Adipocyte (in vitro differentiated cells): ENCODE results near the gene MLLT1.
"Not testable (repeated sequence)": the region's sequence is repeated elsewhere in the genome, so short reads cannot be mapped to it uniquely, and the experiment has no call there.

Experiments
- DNase-seq: peaks from one replicate; pipeline ENCODE4 v3.0.0-alpha.2; 2015; ENCODE audit warnings: low read depth
- H3K27me3 ChIP-seq: replicated peaks from 2 replicates; pipeline ENCODE4 v1.7.0; 2013; ENCODE audit warnings: mild to moderate bottlenecking, low read length, moderate library complexity; ENCODE audit not compliant: control insufficient read depth, insufficient read depth
- H3K36me3 ChIP-seq: 2 replicates; pipeline ENCODE4 v1.7.0; 2013; ENCODE audit warnings: low read length, mild to moderate bottlenecking, moderate library complexity; ENCODE audit not compliant: control insufficient read depth, insufficient read depth, severe bottlenecking
- H3K4me1 ChIP-seq: 2 replicates; pipeline ENCODE4 v1.7.0; 2013; ENCODE audit warnings: mild to moderate bottlenecking, low read length, moderate library complexity; ENCODE audit not compliant: control insufficient read depth, insufficient read depth
- H3K4me3 ChIP-seq: 2 replicates; pipeline ENCODE4 v1.7.0; 2013; ENCODE audit warnings: mild to moderate bottlenecking, low read length, moderate library complexity
- H3K9ac ChIP-seq: 2 replicates; pipeline ENCODE4 v1.7.0; 2013; ENCODE audit warnings: mild to moderate bottlenecking, low read length, moderate library complexity
- H3K9me3 ChIP-seq: 2 replicates; pipeline ENCODE4 v1.7.0; 2013; ENCODE audit warnings: mild to moderate bottlenecking, low read length, moderate library complexity; ENCODE audit not compliant: control insufficient read depth

The MLLT1 gene, protein sequence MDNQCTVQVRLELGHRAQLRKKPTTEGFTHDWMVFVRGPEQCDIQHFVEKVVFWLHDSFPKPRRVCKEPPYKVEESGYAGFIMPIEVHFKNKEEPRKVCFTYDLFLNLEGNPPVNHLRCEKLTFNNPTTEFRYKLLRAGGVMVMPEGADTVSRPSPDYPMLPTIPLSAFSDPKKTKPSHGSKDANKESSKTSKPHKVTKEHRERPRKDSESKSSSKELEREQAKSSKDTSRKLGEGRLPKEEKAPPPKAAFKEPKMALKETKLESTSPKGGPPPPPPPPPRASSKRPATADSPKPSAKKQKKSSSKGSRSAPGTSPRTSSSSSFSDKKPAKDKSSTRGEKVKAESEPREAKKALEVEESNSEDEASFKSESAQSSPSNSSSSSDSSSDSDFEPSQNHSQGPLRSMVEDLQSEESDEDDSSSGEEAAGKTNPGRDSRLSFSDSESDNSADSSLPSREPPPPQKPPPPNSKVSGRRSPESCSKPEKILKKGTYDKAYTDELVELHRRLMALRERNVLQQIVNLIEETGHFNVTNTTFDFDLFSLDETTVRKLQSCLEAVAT

DNA sequence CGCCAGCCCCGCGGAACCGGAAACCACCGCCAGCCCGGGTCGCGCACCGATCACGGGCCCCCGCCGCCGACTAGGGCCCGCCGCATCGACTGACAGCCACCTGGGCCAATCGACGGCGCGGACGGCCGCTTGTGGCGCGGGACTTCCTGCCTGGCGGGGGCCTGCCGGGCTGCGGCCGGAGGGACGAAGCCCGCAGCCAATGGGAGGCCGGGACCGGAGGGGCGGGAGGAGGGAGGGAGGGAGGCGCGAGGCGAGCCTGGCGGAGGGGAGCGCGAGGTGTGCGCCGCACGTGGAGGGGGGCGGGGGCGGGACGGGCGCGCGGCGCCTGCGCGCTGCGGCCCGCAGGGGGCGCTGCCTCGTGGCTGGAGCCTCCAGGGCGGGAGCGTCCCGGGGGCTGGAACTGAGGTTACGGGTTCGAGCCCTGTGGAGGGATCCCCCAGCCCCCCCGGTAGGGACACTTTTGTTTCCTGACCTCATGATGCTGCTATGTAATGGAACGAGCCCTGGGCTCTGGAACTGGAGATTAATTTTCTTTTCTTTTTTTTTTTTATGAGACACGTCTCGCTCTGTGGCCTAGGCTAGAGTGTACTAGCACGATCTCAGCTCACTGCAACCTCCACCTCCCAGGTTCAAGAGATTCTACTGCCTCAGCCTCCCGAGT is at the start of gene MLLT1:
Gene MLLT1, minus strand, starts transcription at position 45 of the 661 bp plus-strand sequence. CDS start 191 bp downstream, outside the sequence.
- peaks cover 40% of the 10 kb centered on the region for H3K4me1 ChIP-seq
- H3K27me3 ChIP-seq = no peaks in the 10 kb centered on the region
- peak; percentile 99 for DNase-seq
- no peaks in the 10 kb centered on the region for H3K9me3 ChIP-seq
- no peaks in the 10 kb centered on the region for H3K36me3 ChIP-seq
- H3K9ac ChIP-seq = peak within 1 kb of the TSS; percentile 95
- H3K4me3 ChIP-seq = peak within 1 kb of the TSS; percentile 91

DNA sequence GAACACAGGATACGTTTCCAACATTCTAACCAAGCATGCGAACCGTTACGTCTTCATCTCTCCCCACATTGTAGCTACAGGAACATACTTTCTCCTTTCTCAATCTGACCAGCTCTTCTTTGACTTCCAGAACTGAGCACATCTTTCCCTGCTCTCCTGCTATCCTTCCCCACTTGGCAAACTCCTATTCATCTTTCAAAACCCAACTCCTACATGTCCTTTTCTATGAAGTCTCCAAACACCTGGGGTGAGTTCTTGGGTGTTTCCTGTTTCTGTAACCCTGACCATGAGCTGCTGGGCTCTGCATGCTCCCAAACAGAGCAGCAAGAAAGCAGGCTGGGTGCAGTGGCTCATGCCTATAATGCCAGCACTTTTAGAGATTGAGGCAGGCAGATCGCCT is 47.0 kb upstream of the MLLT1 start:
- no peak for DNase-seq
- no peaks in the 10 kb centered on the region for H3K4me1 ChIP-seq
- H3K27me3 ChIP-seq = peaks cover 31% of the 10 kb centered on the region
- no peak overlapping the region for H3K4me3 ChIP-seq
- H3K9ac ChIP-seq = no peak overlapping the region
- peaks cover 4% of the 10 kb centered on the region for H3K9me3 ChIP-seq
- no peaks in the 10 kb centered on the region for H3K36me3 ChIP-seq

DNA sequence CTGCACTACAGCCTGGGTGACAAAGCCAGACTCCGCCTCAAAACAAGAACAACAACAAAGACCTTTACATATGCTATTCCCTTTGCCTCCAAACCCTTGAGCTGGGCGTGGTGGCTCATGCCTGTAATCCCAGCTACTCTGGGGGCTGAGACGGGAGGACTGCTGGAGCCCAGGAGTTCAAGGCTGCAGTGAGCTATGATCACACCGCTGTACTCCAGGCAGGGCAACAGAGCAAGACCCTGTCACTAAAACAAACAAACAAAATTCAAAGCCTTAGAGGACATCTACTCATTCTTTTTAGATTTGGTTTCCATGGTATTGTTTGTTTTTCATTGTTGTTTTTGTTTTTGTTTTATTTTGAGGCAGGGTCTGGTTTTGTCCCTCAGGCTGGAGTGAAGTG is 45.8 kb upstream of the MLLT1 start:
- peaks cover 29% of the 10 kb centered on the region for H3K27me3 ChIP-seq
- DNase-seq = no peak
- no peak overlapping the region for H3K4me3 ChIP-seq
- H3K9me3 ChIP-seq = peaks cover 4% of the 10 kb centered on the region
- no peaks in the 10 kb centered on the region for H3K36me3 ChIP-seq
- H3K4me1 ChIP-seq = no peaks in the 10 kb centered on the region
- no peak overlapping the region for H3K9ac ChIP-seq

DNA sequence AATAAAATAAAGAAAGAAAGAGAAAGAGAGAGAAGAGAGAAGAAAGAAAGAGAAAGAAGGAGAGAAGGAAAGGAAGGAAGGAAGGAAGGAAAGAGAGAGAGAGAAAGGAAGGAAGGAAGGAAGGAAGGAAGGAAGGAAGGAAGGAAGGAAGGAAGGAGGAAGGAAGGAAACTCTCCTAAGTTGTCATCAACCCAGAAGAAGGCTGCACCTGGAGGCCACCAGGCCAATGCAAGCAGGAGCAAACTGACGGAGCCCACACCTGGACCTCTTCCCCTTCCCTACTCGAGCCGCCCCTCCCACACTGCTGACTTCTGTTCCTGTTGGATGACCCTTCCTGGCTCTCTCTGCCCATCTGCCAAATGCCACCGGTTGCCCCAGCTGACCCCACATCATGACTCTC is 45.0 kb upstream of the MLLT1 start:
- Histone ChIP-seq H3K36me3 (no peaks in the 10 kb centered on the region), H3K27me3 (peaks cover 32% of the 10 kb centered on the region), H3K4me3 (no peak overlapping the region), H3K9me3 (peaks cover 4% of the 10 kb centered on the region), H3K9ac (no peak overlapping the region), H3K4me1 (no peaks in the 10 kb centered on the region)
- DNase-seq = no peak

DNA sequence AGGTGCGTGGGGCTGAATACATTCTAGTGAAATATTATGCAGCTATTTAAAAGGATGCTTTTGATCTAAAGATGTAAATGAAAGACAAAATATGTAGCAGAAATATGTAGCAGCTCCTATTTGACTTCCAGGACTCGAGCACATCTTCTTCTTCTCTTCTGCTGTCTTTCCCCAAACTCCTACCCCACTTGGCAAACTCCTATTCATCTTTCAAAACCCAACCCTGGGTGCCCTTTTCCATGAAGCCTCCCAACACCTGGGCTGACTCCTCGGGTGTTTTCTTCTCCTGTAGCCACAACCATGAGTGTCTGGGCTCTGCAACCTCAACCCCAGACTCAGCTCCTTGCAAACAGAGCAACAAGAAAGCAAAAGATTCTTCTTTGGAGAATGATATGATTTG is 42.5 kb upstream of the MLLT1 start:
- Histone ChIP-seq H3K9me3 (peaks cover 4% of the 10 kb centered on the region), H3K9ac (no peak overlapping the region), H3K4me1 (no peaks in the 10 kb centered on the region), H3K36me3 (no peaks in the 10 kb centered on the region), H3K27me3 (peaks cover 37% of the 10 kb centered on the region), H3K4me3 (no peak overlapping the region)
- no peak for DNase-seq

DNA sequence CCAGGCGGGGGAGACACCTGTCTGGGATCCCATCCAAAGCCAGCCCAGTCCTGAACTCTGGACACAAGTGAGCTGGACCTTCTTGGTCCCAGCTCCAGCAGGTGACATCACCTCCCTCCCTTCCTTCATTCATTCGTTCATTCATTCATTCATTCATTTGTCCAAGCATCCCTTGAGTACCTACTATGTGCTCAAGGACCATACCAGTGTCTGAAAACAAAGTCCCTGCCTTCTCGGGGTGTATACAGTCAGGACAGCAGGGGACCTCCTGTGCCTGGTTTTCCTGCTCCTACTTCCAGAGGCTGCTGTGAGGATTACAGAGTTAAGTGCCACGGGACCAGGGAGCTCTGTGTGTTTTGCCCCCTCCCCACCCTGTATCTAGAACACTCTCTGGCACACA is 39.6 kb upstream of the MLLT1 start:
- Histone ChIP-seq H3K27me3 (peaks cover 28% of the 10 kb centered on the region), H3K9ac (no peak overlapping the region), H3K9me3 (peaks cover 4% of the 10 kb centered on the region), H3K4me1 (no peaks in the 10 kb centered on the region), H3K4me3 (no peak overlapping the region), H3K36me3 (no peaks in the 10 kb centered on the region)
- no peak for DNase-seq

DNA sequence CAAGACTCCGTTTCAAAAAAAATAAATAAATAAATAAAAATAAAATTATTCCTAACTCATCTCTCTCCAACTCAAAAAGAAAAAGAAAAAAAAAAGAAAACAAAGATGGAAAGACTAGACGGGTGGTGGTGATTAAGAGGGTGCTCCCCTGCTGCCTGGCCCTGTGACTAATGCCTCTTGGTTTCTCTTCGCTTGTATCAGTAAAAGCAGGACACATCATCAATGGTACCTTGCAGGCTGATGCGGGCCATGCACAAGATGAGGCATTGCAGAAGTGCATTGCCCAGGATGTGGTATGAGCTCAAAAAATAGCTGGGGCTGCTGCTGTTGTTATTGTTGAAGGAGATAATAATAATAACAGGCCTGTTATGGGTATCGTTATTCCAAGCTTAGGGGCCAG is 39.0 kb upstream of the MLLT1 start:
- no peak for DNase-seq
- peaks cover 28% of the 10 kb centered on the region for H3K27me3 ChIP-seq
- no peak overlapping the region for H3K4me3 ChIP-seq
- peaks cover 4% of the 10 kb centered on the region for H3K9me3 ChIP-seq
- H3K36me3 ChIP-seq = no peaks in the 10 kb centered on the region
- H3K4me1 ChIP-seq = no peaks in the 10 kb centered on the region
- H3K9ac ChIP-seq = no peak overlapping the region

DNA sequence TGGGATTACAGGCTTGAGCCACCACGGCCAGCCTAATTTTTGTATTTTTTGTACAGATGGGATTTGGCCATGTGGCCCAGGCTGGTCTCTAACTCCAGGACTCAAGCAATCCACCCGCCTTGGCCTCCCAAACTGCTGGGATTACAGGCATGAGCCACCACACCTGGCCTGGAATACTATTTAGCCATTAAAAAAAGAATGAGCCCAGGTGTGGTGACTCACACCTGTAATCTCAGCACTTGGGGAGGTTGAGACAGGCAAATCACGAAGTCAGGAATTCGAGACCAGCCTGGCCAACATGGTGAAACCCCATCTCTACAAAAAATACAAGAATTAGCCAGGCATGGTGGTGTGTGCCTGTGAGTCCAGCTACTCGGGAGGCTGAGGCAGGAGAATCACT is 35.9 kb upstream of the MLLT1 start:
- H3K27me3 ChIP-seq = peaks cover 22% of the 10 kb centered on the region
- not testable (repeated sequence) for H3K9me3 ChIP-seq, H3K36me3 ChIP-seq, DNase-seq, H3K4me1 ChIP-seq, H3K9ac ChIP-seq, H3K4me3 ChIP-seq

DNA sequence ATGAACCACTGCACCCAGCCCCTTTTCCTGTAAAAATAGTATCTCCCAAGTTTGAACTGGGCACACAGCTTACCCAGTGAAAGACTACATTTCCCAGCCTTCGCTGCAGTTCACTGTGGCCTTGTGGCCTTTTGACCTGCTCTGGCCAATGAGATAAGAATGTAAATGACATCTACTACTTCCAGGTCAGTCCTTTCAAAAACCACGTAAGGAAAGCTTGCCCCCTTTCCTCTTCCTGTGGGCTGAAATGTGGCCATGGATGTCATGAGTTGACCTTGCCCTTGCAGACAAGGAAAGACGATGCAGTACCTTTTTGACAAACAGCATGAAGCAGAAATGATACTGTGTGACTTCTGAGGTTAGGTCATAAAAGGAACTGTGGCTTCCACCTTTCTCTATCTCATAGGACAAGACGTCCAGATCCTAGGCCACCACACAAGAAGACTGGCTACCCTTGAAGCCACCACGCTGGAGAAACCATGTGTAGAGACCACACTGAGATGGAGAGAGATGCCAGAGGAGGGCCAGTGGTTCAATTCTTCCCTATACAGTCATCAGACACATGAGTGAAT is 33.7 kb upstream of the MLLT1 start:
- H3K27me3 ChIP-seq = peaks cover 16% of the 10 kb centered on the region
- H3K9ac ChIP-seq = no peak overlapping the region
- no peaks in the 10 kb centered on the region for H3K4me1 ChIP-seq
- H3K36me3 ChIP-seq = no peaks in the 10 kb centered on the region
- H3K9me3 ChIP-seq = peaks cover 7% of the 10 kb centered on the region
- no peak for DNase-seq
- no peak overlapping the region for H3K4me3 ChIP-seq

DNA sequence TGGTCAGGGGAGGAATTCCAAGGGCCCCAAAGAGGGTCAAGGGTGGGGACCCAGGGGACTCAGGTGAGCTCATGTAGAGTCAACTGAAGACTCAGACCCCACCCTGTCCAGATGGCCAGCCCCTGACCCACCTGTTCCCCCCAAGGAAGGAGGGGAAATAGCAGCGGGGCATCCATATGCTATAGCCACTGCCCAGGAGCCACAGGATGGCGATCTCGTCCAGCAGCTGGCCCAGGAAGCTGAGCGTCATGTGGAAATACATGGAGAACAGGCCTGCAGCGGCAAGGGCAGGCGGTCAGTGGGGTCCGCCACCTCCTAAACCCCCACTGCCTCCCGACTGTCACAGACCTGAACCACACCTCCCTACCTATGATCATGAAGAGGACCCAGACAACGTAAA is 32.2 kb upstream of the MLLT1 start:
- H3K4me3 ChIP-seq = no peak overlapping the region
- DNase-seq = no peak
- H3K4me1 ChIP-seq = no peaks in the 10 kb centered on the region
- H3K9ac ChIP-seq = no peak overlapping the region
- H3K27me3 ChIP-seq = peaks cover 20% of the 10 kb centered on the region
- H3K9me3 ChIP-seq = peaks cover 7% of the 10 kb centered on the region
- H3K36me3 ChIP-seq = no peaks in the 10 kb centered on the region

DNA sequence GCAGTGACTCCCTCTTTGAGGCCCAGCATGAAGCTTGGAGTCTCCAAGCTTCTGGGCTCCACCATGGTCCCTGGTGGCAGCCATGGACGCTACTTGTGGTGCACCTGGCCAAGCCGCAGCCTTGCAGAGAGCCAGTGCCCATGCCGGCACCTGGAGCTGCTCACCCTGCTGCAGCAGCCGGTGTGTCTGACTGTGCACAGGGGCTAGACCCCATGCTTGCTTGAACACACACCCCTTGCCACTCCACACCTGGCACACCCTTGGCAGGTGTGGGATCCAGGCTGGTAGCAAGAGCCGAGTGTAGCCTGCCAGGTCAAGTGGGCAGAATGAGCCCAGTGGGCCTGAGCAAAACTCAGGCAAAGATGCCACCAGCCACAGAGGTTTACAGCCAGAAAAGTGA is 18.6 kb upstream of the MLLT1 start:
- Histone ChIP-seq H3K9ac (no peak overlapping the region), H3K9me3 (peaks cover 11% of the 10 kb centered on the region), H3K36me3 (no peaks in the 10 kb centered on the region), H3K4me1 (no peaks in the 10 kb centered on the region), H3K4me3 (no peak overlapping the region), H3K27me3 (peaks cover 9% of the 10 kb centered on the region)
- no peak for DNase-seq
